Skeletal muscle cell (primary cell): ENCODE measurements around the gene CMSS1.

Source experiments
- DNase-seq: peaks from one replicate; pipeline ENCODE4 v3.0.0-alpha.2; 2010; ENCODE audit warnings: low read depth
- H3K4me3 ChIP-seq: 2 replicates; pipeline ENCODE4 v1.5.1; 2011; ENCODE audit warnings: low read depth, mild to moderate bottlenecking, control low read depth, low read length, moderate library complexity

CMSS1 gene

GRCh38 chr3:100105501-100105900 lies 287.8 kb downstream of the CMSS1 start:
- no peak overlapping the region for H3K4me3 ChIP-seq
- DNase-seq, result no peak

DNA sequence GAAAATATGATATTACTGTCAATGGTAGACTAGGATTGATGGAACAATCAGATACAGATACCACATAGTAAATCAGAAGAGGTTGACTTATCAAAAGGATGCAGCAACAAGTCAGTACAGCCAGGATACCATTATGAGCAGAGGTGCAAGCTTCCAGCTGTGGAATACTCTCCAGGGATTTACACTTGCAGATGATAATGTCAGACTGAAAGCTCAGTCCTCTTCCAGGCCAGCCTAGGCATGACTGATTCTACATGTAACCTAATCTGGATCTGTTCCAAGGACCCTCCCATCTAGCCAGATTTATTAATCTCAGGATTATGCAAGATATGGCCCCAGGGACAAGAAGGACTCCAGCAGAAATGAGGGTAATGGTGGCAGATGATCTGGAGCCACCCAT lies 288.4 kb downstream of the CMSS1 start:
- no peak for DNase-seq
- no peak overlapping the region for H3K4me3 ChIP-seq

GRCh38 chr3:100106531-100107141 lies 289.0 kb downstream of the CMSS1 start:
- no peak overlapping the region for H3K4me3 ChIP-seq
- no peak for DNase-seq

DNA sequence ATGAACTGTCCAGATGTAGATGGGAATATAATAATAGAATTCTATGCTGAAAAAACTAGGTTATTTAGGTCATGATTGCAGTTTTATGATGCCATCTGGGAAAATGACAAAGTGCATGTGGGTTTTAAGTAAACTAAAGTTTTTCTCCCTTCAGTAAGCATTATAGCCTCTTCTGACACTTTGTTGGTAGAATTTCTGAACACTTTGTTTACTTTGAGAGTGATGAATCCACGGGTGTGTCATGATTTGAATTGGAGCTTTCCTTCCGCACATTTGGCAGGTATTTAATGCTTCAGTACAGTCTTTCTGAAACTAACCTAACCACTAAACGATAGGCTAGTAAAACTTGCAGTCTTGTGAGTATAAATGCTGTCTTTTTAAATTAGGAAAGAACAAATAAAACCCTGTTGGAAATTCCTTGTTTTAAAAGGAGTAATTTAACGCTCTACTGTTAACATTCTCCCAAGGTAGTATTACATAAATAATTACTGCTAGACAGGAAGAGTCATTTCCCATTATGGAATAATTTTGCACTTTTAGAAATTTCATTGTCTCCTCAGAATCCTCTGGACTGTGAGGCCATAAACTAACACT lies 289.7 kb downstream of the CMSS1 start:
- DNase-seq, result no peak
- H3K4me3 ChIP-seq, result no peak overlapping the region

- H3K4me3 ChIP-seq, result no peak overlapping the region
- DNase-seq, result no peak
Observed at GRCh38 chr3:100108464-100109079, 290.9 kb downstream of the CMSS1 start.

DNA sequence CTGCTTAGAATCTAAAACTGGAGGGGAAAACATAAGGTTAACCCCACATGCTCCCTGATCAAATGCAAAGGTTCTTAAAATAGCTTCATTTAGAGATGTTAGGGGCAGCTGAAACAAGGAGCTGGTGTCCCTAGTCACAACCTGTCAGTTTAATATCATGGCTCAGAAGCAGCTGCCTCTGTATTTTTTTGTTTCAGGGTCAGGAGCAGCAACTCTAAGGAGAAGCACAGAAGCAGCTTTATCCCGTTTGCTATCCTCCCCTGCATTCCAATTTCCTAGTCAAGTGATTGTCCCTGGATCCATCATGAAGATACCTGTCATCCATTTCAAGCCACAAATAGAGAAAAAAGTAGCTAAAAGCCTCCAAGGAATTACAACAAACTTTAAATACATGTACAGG lies 292.5 kb downstream of the CMSS1 start:
- no peak overlapping the region for H3K4me3 ChIP-seq
- DNase-seq, result no peak

DNA sequence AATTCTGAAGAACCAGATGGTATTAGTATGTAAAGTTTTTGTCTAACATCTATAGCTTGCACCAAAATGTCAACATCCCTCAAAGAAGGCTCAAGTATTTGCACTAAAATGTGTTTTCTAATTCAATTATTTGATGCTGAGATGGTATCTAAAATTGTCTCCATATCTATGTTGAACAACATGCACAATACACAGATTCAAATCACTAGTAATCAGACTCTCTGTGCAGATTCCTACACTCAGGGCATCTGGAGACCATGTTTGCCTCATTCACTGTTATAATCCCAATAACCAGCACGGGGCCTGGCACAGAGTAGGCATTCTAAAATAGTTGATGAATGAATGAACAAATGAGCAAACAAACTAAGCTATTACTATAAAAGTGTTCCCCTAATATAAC lies 294.1 kb downstream of the CMSS1 start:
- DNase-seq, result no peak

DNA sequence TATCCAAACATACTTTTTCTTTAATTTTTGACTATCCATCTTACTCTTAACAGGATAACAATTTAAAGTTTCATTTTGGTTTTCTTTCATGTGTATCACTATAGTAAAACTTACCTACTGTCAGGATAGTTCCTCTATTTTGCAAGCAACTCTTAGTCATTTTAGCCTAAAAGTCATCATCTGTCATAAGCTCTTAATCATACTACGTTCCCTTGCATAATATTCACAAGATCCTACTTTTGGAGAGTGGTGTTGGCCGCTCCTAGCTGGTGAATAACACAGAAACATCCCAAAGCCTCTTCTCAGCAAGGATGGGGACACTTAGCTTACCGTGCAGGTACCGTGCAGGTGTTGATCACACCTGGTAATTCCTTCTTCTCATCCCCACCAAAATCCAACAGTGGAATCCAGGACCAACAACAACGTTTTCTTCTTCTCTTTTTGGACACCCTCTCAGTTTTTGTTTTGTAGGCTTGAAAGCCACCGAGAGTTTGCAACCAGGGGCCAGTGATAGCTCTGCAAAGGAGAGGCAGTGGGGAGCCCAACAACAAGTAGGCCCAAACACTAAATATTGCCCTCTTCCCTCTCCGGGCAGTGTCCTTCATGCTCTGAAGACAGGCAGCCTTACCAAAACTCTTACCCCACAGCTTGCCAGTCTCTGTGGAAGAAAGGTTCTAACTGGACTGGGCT lies 296.2 kb downstream of the CMSS1 start:
- no peak for DNase-seq
- H3K4me3 ChIP-seq, result no peak overlapping the region

More for the DNA sequence above, 294.1 kb downstream of the CMSS1 start:
- H3K4me3 ChIP-seq, result no peak overlapping the region

GRCh38 chr3:100114413-100115030 lies 296.9 kb downstream of the CMSS1 start, which contains the start of gene FILIP1L:
Gene FILIP1L, minus strand, starts transcription at chr3:100114501.
- no peak within 1 kb of the TSS for H3K4me3 ChIP-seq
- no peak for DNase-seq

DNA sequence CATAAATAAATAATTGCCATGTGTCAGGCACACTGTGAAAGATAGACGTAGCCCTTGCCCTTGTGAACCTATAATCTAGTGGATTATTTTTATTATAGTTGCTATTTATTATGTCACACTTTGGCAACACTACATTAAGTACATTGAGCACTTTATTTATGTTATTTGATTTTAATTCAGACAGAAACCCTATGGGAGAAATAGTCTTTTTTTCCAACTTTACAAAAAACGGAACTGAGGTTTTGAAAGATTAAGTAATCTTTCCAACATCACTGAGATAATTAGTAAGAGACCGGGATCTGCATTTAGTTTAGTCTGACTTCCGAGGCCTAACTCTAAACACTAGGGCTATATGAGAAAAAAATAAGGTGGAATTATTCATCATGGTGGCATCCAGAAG lies 299.4 kb downstream of the CMSS1 start:
- no peak for DNase-seq
- H3K4me3 ChIP-seq, result no peak overlapping the region

- no peak for DNase-seq
- no peak overlapping the region for H3K4me3 ChIP-seq
Observed at GRCh38 chr3:100120012-100120411, 302.4 kb downstream of the CMSS1 start.

DNA sequence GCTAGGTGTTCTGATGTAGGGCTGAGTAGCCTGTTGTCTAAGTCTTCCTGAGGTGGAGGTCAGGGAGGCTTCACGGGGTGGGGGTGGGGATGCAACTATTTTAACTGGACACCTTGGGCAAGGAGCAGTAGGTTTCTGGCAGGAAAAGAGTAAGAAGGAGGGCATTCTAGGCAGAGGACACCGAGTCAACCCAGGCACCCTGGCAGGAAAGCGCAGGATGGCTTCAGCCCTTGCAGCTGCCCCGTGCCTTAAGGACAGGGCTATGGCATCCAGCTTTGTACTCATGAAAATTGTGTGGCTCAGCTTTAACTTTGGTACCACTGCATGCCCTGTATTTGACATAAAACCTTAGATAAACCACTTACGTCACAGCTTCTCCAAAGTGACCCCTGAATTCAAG lies 303.0 kb downstream of the CMSS1 start:
- DNase-seq, result no peak
- H3K4me3 ChIP-seq, result no peak overlapping the region

DNA sequence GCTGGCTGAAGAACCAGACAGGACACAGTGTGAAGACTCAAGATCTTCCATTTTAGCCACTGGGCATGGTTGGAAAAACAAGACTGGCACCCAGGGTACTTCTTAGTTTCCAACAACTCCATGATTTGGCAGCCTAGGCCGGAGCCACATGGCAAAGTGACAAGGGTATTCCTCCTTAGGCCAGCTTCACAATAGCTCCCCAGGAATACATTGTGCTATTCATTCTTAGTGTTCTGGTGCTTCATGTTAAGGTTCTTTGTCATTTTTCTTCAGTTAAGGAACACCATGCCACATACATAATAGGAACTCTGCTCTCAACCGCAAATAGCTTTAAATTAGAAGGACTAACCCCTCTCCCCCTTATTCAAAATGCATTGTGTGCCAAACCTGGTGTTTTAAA lies 304.7 kb downstream of the CMSS1 start:
- DNase-seq, result no peak
- H3K4me3 ChIP-seq, result no peak overlapping the region

DNA sequence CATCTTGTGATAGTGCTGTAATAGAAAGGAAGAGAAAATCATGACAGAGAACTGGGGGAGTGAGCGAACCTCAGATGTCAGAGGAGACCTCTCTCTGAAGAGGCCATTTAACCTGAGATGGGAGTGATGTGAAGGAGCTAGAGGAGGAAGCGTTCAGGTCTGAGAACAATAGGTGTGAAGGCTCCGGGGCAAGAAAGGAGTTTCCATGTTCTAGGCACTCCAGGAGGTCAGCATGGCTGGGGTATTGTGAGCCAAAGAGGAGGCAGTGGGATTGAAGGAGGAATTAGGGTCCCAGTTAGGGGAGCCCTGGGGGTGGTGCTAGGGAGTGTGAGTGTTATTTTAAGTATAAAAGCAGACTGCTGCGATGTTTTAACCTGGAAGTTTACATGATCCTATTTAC lies 305.4 kb downstream of the CMSS1 start:
- no peak for DNase-seq
- H3K4me3 ChIP-seq, result no peak overlapping the region

DNA sequence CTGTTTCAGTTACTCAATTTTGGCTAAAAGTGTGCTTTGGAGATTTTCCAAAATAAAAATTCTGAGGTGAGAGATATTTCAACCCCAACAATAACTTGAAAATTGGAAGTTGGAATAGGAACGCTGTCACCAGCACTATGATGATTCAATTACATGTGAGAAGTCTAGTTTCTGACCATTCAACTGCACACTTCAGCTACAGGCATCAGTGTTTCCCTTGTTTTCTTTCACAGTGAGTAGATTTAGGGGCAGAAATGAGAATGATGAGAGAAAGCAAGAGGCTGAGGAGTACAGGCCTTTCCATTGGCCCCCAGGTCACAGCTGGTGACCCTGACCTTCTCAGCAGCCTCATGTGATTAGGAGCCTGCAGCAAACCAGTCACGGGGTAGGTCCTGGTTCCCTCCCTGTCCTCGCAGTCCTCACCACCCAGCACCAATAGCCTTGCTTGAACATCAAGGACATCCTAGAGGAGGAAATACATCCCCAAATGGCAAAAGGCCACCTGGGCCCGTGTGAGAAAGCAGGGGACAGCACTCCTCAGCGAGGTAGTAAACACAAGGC lies 306.6 kb downstream of the CMSS1 start:
- DNase-seq, result no peak
- no peak overlapping the region for H3K4me3 ChIP-seq

GRCh38 chr3:100125161-100125938 lies 307.7 kb downstream of the CMSS1 start:
- DNase-seq, result no peak
- H3K4me3 ChIP-seq, result no peak overlapping the region

DNA sequence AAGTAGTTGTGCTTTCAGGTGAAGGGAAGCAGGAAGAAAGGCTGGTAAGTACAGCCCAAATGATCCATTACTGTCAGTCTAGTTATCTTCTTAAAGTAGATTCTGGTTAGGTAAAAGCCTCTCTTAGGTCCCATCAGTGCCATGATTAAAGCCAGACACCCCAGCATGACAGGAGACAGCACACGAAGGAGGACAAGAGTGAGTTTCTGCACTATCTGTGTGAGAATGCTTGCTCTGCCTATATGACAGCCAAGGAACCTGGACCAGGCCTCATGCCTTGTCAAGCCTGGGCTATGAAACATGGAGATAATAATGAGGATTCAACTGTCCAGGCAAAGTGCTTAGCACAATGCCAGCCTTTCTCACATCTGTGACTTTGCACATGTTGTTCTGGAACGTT lies 310.1 kb downstream of the CMSS1 start:
- H3K4me3 ChIP-seq, result no peak overlapping the region
- no peak for DNase-seq

GRCh38 chr3:100128565-100128964 lies 310.9 kb downstream of the CMSS1 start:
- no peak for DNase-seq
- no peak overlapping the region for H3K4me3 ChIP-seq

GRCh38 chr3:100129941-100130340 lies 312.3 kb downstream of the CMSS1 start:
- no peak overlapping the region for H3K4me3 ChIP-seq

More at GRCh38 chr3:100129941-100130340, 312.3 kb downstream of the CMSS1 start:
- no peak for DNase-seq
